HG03135 (cell line): ENCODE results near the gene KRT84.
"Not testable (repeated sequence)": the region's sequence is repeated elsewhere in the genome, so short reads cannot be mapped to it uniquely, and the experiment has no call there.

Experiments
- ATAC-seq: cut with Tn5 transposase; IDR thresholded peaks from one replicate; pipeline ENCODE4 v1.9.1; 2021; ENCODE audit warnings: mild to moderate bottlenecking, moderate library complexity; ENCODE audit not compliant: unreplicated experiment

The KRT84 gene

DNA sequence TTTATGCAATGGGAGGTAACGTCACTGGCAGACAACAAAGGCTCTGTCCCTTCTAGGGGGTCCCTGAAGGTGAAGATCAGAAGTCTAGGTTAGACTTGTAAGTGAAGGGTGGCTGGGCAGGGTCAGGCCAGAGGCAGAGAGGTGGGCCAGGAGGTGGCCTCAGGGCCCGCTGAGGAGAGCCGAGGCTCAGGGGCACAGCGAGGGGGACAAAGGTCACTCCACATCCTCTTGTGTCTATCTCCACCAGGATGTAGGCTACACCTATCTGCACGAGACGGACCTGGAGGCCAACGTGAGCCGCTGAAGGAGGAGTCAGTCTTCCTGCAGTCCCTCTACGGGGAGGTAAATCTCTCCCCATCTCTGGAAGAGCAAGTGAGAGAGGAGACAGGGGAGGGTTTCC lies 38.4 kb downstream of the KRT84 start:
- ATAC-seq, result no peak

DNA sequence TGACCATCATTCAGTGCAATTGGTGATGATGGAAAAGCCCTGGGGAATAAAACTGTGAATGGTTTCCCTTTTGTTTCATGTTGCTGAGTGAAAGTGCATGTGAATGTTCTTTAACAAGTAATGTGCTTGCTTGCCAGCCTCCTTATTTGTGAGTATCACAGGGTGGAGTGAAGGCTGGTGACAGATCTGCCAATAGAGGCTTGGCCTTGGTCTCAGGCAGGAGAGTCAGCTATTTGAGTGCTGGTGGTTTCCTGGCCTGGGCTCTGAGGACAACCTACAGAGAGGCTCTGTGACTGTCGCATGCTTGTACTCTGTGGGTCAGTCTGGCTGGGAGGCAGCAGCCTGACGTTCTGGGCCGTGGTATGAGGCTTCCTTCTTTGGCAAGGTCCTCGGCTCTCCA lies 38.9 kb downstream of the KRT84 start:
- ATAC-seq, result no peak

- ATAC-seq, result not testable (repeated sequence)
These were observed 40.4 kb downstream of the KRT84 start for GRCh38 chr12:52345041-52345440.

DNA sequence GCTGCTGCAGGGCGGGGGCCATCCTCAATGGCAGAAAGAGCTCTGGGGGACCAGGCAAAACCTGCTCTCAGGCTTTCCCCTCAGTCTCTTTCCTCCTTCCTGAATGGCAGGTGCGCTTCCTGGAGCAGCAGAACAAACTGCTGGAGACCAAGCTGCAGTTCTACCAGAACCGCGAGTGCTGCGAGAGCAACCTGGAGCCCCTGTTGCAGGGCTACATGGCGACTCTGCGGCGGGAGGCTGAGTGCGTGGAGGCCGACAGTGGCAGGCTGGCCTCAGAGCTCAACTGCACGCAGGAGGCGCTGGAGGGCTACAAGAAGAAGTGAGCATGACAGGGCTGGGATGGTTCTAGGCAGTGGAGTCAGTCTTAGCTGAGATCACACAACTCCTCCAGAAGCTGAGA lies 41.3 kb downstream of the KRT84 start:
- ATAC-seq, result no peak

- ATAC-seq, result no peak
These were observed 41.9 kb downstream of the KRT84 start for GRCh38 chr12:52343550-52343949.

DNA sequence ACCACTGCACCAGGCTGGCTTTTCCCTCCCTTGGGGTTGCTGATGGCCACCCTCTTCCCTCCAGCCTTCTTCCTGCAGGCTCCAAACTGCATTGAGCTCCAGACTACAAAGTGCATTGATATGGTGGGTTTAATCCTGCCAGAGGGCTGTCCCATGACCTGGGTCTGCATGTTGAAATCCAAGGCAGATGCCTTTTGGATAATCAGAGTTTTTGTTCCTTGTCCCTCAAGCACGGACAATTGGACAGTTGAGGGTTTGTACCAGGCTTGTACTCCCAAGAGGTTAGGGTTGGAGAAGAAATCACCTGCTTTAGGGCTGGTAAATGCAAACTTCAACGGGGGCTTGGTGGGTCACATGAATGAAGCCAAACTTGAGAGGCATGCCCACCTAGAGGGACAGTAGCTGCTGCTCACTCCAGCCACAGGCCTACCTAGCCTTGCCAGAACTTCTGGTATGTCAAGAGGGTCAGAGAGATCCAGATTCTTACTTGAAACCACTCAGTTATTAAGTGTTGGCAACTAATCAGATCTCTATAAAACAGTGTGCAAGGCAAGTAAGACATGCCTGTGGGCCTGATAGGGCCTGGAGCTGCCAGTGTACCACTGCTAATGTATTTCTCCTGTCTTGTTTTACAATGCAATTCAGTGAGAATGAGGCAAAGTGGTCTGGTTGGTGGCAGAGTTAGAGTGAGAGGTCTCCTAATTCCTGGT lies 42.5 kb downstream of the KRT84 start:
- ATAC-seq, result no peak

DNA sequence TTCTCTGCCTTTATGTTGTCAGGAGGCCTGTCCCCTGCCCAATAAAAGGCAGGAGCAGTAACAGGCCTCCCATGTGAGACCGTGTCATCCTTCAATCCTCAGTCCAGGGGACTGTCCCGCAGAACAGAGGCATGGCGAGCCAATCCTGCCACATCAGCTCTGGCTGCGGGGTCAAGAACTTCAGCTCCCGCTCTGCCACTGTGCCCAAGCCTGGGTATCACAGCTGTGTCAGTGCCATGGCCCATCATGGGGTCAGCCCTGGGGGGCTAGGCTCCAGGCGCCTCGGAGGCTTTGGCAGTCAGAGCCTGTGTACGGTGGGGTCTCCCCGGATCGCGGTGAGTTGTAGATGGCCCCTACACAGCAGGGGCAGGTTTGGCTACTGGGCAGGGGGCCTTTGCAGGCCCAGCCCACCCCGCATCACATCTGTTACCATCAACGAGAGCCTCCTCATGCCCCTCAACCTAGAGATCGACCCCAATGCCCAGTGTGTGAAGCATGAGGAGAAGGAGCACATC lies 44.3 kb downstream of the KRT84 start:
- no peak for ATAC-seq

DNA sequence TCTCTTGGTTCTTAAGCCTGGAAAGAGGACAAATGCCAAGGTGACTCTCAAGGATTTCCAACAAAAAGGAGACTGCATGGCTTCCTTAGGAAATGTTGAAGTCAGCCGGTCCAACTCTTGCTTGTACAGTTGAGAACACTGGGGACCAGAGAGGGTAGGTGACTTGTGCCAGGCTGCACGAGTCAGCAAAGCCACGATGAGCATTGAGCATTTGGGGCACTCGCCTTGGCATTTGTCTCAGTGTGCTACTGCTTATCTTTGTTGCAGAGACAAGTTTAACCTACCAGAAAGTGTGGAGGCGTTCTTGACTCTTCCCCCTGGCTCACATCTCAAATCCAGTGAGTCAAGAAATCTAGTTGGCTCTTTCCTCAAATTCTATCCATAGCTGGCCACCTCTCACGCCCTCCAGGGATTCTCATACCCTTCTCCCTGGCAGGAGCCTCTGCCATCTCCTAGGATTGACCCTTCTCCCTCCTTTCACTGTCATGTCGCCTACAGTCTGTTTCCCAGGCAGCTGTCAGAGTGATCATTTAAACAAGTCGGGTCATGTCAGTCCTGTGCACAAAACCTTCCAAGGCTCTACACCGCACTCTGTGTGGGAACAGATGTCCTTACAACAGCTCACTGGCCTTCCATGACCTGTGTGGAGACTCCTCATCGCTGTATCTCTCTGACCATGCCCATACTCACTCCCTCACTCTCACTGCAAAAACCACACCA lies 47.1 kb downstream of the KRT84 start:
- no peak for ATAC-seq

- ATAC-seq, result no peak
These were observed 48.4 kb downstream of the KRT84 start for GRCh38 chr12:52337054-52337453.

- no peak for ATAC-seq
These were observed 48.8 kb downstream of the KRT84 start for GRCh38 chr12:52336641-52337040.

DNA sequence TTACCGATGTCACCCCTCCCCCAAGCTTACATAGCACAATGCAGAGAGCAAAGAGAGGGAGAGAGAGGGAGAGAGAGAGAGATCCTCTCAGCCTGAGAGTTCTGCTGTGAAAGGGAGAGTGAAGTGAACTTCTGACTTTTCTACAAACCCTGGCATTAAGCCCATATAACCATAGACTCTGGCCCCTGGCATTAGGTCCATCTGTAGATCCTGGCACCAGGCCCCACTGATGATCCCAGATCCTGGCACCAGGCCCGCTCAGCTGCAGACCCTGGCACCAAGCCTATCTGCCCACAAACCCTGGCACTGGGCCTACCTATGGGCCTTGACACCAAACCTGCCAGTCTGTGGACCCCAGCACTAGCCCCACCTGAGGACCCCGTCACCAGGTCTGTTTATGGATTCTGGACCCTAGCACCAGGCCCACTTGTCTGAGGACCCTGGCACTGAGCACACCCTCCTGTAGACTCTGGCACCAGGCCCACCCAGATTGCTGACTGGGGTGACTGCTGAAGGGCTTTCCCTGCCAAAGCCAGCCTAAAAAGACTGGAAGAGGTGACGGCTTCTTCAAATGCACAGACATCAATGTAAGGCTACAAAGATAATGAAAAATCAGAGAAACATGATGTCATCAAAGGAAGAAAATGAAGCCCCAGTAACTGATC lies 49.7 kb downstream of the KRT84 start:
- no peak for ATAC-seq

- ATAC-seq, result no peak
These were observed 51.3 kb downstream of the KRT84 start for GRCh38 chr12:52334185-52334584.

DNA sequence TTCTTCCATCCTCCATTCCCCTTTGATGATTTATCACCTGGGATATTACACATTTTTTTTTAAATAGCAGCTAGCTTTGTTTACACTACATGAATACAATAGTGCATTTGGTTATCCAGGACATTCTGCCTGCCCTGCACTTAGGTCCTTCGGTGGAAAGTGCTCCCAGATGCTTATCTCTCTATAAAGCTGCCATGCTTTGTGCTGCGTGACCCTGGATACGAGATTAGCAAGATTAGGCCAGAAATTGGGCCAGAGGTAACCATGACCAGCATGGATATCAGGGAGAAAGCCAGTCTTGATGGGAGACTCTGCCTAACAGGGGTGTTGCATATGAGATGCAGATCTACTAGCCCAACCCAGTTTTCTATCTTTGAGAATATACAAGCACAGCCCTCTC lies 52.1 kb downstream of the KRT84 start:
- ATAC-seq, result no peak

- no peak for ATAC-seq
These were observed 53.1 kb downstream of the KRT84 start for GRCh38 chr12:52332381-52332780.

GRCh38 chr12:52331833-52332232 lies 53.6 kb downstream of the KRT84 start:
- no peak for ATAC-seq

DNA sequence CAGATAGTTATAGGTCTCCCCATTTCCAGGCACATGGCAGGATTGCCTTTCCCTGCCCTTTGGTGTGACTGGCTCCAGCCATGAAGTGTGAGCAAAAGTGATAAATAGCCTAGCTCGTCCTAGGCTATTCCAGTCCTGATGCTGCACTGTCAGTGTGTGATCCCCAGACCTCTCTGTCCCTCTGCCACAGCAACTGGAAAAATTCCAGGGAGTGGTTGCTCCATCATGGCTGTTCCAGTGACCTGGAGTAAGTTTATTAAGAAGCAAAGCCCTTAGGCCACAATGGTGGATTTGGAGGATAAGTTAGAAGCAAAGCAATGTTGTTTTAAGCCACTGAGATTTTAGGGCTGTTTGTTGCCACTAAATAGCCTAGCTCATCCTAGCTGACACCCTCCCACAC lies 54.4 kb downstream of the KRT84 start:
- no peak for ATAC-seq

DNA sequence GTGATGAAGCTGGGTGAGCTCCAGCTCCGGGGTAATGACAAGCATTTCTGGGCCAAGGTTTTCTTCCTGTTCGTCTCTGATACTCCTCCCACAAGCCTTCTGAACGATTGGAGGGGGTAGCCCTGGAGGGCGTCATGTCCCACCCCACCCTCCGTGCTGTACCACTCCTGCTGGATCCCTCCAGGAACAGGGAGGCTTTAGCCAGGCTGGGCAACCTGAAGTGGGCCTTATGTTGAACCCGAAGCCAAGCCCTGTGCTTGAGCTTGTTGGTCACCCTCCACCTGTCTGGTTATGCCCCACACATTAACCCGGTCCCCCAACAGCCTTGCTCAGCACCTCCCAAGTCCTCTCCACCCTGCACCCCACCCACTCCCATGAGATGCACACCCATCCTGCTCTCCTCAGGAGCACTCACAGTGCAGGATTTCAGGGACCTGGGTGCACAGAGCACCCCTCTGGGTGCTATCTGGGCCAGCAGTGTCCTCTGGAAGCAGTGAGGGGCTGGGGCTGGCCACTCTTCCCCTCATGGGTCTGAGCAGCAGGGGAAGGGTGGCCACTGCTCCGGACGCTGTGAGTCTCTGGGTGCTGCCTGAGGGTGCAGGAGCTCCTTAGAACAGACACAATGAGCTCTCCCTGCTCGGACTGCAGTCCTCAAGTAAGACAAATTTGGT lies 57.5 kb downstream of the KRT84 start:
- no peak for ATAC-seq
